Fibroblast of villous mesenchyme (primary cell): ENCODE measurements around the gene TRPM8. TPM values are rescaled to one million over a fixed set of nuclear protein-coding genes. Genes with fewer than 3 reads are reported as not detected.

Experiments used
- DNase-seq: peaks from one replicate; pipeline ENCODE4 v3.0.0-alpha.2; 2010; ENCODE audit warnings: low read depth
- H3K4me3 ChIP-seq: 2 replicates; pipeline ENCODE4 v1.5.1; 2011; ENCODE audit warnings: low read depth, mild to moderate bottlenecking, low read length
- CTCF ChIP-seq: IDR thresholded peaks from 2 replicates; pipeline ENCODE4 v1.5.1; 2012; ENCODE audit warnings: low read depth, mild to moderate bottlenecking, low read length; ENCODE audit not compliant: insufficient read depth
- total RNA-seq: library from RNA; depleted of rRNA; stranded (reverse); fragments of >200 nt; gene quantifications from 2 replicates; pipeline ENCODE4 v1.2.3, GENCODE V29; 2012

The TRPM8 gene
- total RNA-seq, 1 donor, result not detected

GRCh38 chr2:233901884-233902283 lies 15.3 kb upstream of the TRPM8 start:
- DNase-seq, result no peak
- H3K4me3 ChIP-seq, result no peak overlapping the region
- no peak for TF ChIP-seq CTCF

GRCh38 chr2:233905945-233906344 lies 11.2 kb upstream of the TRPM8 start:
- no peak for DNase-seq
- no peak overlapping the region for H3K4me3 ChIP-seq
- no peak for TF ChIP-seq CTCF

GRCh38 chr2:233907627-233908026 lies 9.5 kb upstream of the TRPM8 start:
- no peak for DNase-seq
- TF ChIP-seq CTCF, result no peak
- no peak overlapping the region for H3K4me3 ChIP-seq

- peak; percentile 33 for DNase-seq
- no peak overlapping the region for H3K4me3 ChIP-seq
- no peak for TF ChIP-seq CTCF
Measured at GRCh38 chr2:233912691-233913423, 4.3 kb upstream of the TRPM8 start.

- no peak for DNase-seq
- H3K4me3 ChIP-seq, result no peak overlapping the region
- peak; percentile 14 for TF ChIP-seq CTCF
Measured at GRCh38 chr2:233915128-233915527, 2.0 kb upstream of the TRPM8 start.

- no peak for TF ChIP-seq CTCF
- H3K4me3 ChIP-seq, result no peak overlapping the region
- no peak for DNase-seq
Measured at GRCh38 chr2:233919319-233919718, 2.1 kb downstream of the TRPM8 start.

GRCh38 chr2:233919938-233920337 lies 2.8 kb downstream of the TRPM8 start:
- no peak overlapping the region for H3K4me3 ChIP-seq
- peak; percentile 6 for DNase-seq
- TF ChIP-seq CTCF, result no peak
